ENCODE data around the gene STAT3.
A peak's percentile ranks its signal among the peaks of the same experiment; 100 is the strongest.

Gene STAT3

GRCh38 chr17:42294469-42295398 is 93.5 kb downstream of the STAT3 start:
- DNase-seq (ENCODE audit: low spot score), result no peak

- DNase-seq (ENCODE audit: low spot score), result no peak
Observed at GRCh38 chr17:42291129-42291528, 97.1 kb downstream of the STAT3 start.

GRCh38 chr17:42290577-42290976 is 97.7 kb downstream of the STAT3 start:
- no peak for DNase-seq (ENCODE audit: low spot score)

GRCh38 chr17:42289611-42290181 is 98.5 kb downstream of the STAT3 start:
- no peak for DNase-seq (ENCODE audit: low spot score)

- DNase-seq (ENCODE audit: low spot score), result no peak
Observed at GRCh38 chr17:42288803-42289610, 99.2 kb downstream of the STAT3 start.

GRCh38 chr17:42287977-42288802 is 100.1 kb downstream of the STAT3 start, which contains the start of gene STAT5A:
STAT5A (plus strand) TSS chr17:42288498; CDS start chr17:42289412, 914 bp downstream.
- peak; percentile 36 for DNase-seq (ENCODE audit: low spot score)

- DNase-seq (ENCODE audit: low spot score), result no peak
Observed at GRCh38 chr17:42287305-42287976, 100.8 kb downstream of the STAT3 start.

GRCh38 chr17:42286411-42287221 is 101.6 kb downstream of the STAT3 start:
- no peak for DNase-seq (ENCODE audit: low spot score)

GRCh38 chr17:42285346-42286050 is 102.7 kb downstream of the STAT3 start:
- no peak for DNase-seq (ENCODE audit: low spot score)

GRCh38 chr17:42284566-42284965 is 103.7 kb downstream of the STAT3 start:
- DNase-seq (ENCODE audit: low spot score), result no peak

GRCh38 chr17:42284024-42284369 is 104.2 kb downstream of the STAT3 start:
- DNase-seq (ENCODE audit: low spot score), result no peak

GRCh38 chr17:42283241-42284023 is 104.8 kb downstream of the STAT3 start:
- no peak for DNase-seq (ENCODE audit: low spot score)

GRCh38 chr17:42282478-42283080 is 105.7 kb downstream of the STAT3 start:
- DNase-seq (ENCODE audit: low spot score), result no peak

- no peak for DNase-seq (ENCODE audit: low spot score)
Observed at GRCh38 chr17:42281571-42282096, 106.6 kb downstream of the STAT3 start.

- DNase-seq (ENCODE audit: low spot score), result no peak
Observed at GRCh38 chr17:42279776-42280630, 108.2 kb downstream of the STAT3 start.

- DNase-seq (ENCODE audit: low spot score), result no peak
Observed at GRCh38 chr17:42277342-42277712, 110.9 kb downstream of the STAT3 start.
